CD4-positive, alpha-beta T cell treated with Interleukin-4 for 4 hours (primary cell): ENCODE results near the gene AOX1.
"Not testable (repeated sequence)": the region's sequence is repeated elsewhere in the genome, so short reads cannot be mapped to it uniquely, and the experiment has no call there.

Source experiments
- DNase-seq: peaks from one replicate; pipeline ENCODE4 v3.0.0-alpha.2; 2020

Gene AOX1

DNA sequence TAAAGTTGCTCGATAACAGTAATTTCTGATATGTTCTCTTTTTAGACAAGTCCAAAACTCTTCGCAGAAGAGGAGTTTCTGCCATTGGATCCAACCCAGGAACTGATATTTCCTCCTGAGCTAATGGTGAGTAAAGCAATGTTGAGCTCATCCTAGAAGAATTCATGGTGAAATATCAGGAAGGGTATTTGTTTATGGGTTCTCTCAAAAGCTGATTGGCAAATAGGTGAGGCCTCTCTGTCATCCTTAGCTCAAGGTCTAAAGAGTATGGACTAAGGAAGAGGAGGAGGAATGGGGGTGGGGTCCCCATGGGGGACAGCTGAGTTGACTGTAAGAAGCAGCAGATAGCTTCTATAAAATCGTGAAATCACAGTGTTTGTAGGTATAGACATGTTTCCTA is 18.2 kb downstream of the AOX1 start:
- no peak for DNase-seq

- no peak for DNase-seq
Measured at GRCh38 chr2:200604571-200605255, 18.9 kb downstream of the AOX1 start.

GRCh38 chr2:200608341-200609027 is 22.7 kb downstream of the AOX1 start:
- DNase-seq, result no peak

DNA sequence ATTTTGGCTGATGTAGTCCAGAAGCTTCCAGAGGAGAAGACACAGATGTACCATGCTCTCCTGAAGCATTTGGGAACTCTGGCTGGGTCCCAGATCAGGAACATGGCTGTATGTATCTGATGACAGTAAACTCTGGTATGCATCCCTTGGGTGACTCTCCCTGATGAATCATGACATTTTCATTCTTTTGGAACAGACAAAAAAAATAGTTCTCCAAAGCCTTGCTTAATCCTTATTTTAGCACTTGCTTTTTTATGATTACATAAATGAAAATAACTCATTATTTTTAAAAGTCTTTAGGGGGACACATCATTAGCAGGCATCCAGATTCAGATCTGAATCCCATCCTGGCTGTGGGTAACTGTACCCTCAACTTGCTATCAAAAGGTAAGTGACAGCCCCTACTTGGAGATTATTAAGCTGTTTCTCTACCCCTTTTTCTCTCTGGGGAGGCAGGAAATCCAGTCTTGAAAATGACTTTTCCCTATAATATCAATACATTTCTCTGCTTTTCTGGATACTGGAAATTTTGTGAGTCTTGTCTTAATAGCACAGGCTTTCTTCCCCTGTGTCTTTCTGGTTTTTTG is 23.3 kb downstream of the AOX1 start:
- no peak for DNase-seq

- DNase-seq, result not testable (repeated sequence)
Measured at GRCh38 chr2:200610217-200610616, 24.4 kb downstream of the AOX1 start.

DNA sequence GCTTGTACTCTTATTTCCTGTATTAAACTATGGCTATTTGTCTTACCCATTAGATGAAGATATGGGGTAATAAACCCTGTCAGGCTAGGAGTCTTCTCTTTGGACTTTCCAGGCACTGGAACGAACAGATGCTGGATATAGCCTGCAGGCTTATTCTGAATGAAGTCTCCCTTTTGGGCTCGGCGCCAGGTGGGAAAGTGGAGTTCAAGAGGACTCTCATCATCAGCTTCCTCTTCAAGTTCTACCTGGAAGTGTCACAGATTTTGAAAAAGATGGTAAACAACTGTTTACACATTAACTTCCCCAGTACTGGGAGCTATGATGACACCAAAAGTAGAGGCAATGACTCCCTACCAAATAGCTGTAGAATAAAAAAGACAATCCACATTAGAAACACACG is 27.9 kb downstream of the AOX1 start:
- no peak for DNase-seq

DNA sequence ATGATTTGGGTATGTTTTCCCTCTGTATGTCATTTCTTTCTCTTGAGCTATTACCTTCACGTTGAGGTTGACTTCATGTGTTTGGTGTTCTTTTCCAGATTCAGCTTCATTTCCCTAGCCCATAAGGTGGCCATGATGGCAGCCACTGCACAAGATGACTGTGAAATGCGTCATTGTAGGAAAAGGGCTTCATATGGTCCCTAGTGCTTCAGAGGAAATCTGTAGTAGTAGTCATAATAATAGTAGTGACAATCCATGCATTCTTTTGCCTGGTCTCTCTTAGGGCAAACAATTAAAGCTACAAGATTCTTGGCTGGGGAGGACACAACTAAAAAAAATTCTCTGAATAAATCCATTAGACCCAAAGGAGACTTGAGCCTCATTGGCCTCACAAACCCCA is 28.4 kb downstream of the AOX1 start:
- DNase-seq, result no peak

DNA sequence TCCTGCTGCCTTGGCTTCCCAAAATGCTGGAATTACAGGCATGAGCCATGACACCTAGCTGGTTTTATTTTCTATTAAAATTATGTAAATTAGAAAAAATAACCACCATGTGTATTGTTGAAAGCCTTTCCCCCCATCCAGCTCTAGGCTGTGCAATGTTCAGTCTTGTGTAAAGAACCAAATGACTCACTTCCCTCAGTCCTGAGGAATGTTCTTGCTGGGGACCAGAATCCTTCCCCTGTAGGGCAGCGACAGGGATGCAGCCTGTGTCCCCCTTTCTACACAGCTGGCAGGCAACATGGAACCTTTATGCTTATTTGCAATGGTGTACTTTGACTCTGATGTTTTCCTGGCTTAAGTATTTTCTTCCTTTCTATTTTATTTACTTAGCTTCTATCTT is 29.4 kb downstream of the AOX1 start:
- no peak for DNase-seq

GRCh38 chr2:200616193-200616592 is 30.4 kb downstream of the AOX1 start:
- DNase-seq, result no peak

- DNase-seq, result no peak
Measured at GRCh38 chr2:200616656-200617055, 30.8 kb downstream of the AOX1 start.

- no peak for DNase-seq
Measured at GRCh38 chr2:200617156-200618053, 31.6 kb downstream of the AOX1 start.

- no peak for DNase-seq
Measured at GRCh38 chr2:200618054-200618419, 32.2 kb downstream of the AOX1 start.

- no peak for DNase-seq
Measured at GRCh38 chr2:200618590-200619021, 32.8 kb downstream of the AOX1 start.

DNA sequence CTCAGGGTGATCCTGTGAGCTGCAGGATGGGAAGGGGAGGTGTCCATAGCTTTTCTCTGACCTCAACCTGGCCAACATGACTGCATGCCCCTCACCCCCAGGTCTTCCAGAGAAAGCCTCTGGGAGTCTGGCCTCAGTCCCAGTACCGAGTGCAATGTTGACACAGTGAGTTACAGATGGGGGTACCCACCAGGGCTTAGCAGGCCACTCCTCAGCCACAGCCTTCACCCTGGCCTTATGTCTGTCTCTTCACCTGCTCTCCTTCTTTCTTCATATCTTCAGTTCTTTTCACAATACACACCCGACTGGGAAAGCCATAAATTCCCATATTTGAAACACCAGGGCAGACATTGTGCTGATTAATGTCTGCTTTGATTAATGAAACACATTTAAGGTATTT is 33.5 kb downstream of the AOX1 start:
- no peak for DNase-seq

- DNase-seq, result no peak
Measured at GRCh38 chr2:200620606-200621390, 35.0 kb downstream of the AOX1 start.

DNA sequence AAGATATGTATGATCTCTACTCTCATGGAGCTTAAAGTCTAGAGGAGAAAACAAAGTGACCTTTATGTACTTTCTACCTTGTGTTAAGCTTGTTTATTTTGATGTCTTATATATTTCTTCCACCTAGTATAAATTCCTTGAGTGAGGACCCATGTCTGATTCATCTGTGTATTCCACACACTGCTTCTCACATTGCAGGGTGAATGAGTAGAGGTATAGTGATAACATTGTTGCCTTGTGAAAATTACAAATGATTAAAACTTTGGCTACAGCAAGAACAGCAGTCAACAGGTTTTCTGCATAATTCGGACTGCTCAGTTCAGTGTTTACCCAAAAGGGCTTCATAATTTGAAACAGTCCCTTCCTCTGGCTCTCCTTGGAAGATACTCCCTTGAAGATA is 36.3 kb downstream of the AOX1 start:
- no peak for DNase-seq

DNA sequence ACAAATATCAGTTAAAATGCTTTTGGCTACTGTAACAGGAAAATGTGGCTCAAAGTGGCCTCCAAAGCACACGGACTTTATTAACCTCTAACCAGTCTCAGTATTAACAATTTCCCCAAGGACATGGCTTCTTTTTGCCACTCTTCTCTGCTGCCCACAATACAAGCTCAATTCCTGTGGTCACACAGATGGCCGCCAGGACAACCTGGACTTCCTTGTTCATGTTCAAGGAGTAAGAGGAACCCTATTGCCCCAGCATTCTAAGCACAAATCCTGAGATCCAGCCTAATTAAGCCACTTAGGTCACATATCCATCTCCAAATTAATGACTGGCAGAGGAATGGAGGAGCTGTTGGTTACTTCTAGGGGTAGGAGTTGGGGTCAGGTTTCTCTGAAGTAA is 38.2 kb downstream of the AOX1 start:
- DNase-seq, result no peak

GRCh38 chr2:200624658-200625057 is 38.8 kb downstream of the AOX1 start:
- no peak for DNase-seq

GRCh38 chr2:200625282-200625681 is 39.5 kb downstream of the AOX1 start:
- no peak for DNase-seq

GRCh38 chr2:200625958-200626363 is 40.1 kb downstream of the AOX1 start:
- DNase-seq, result no peak

- DNase-seq, result no peak
Measured at GRCh38 chr2:200627110-200627770, 41.4 kb downstream of the AOX1 start.

DNA sequence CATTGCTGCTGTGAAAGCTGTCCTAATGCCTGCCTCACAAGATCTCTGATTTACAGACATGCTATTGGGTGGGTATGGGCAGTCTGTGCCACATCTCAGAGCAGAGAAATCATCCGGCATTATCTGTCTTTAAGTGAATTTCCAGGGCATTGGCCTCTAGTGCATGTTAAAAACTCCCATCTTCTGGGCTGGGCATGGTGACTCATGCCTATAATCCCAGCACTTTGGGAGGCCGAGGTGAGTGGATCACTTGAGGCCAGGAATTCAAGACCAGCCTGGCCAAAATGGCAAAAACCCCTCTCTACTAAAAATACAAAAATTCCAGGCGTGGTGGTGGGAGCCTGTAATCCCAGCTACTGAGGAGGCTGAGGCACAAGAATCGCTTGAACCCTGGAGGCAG is 42.6 kb downstream of the AOX1 start:
- DNase-seq, result not testable (repeated sequence)
